GM21529 (cell line): ENCODE measurements around the gene OTUB2.
"Not testable (repeated sequence)": the region's sequence is repeated elsewhere in the genome, so short reads cannot be mapped to it uniquely, and the experiment has no call there.

Experiments
- ATAC-seq: cut with Tn5 transposase; IDR thresholded peaks from one replicate; pipeline ENCODE4 v1.9.1; 2021; ENCODE audit not compliant: unreplicated experiment

Gene OTUB2

GRCh38 chr14:94054401-94054800 lies 28.3 kb downstream of the OTUB2 start:
- no peak for ATAC-seq

- ATAC-seq = no peak
Measured at GRCh38 chr14:94054936-94055335, 28.8 kb downstream of the OTUB2 start.

- ATAC-seq = peak; percentile 92
Measured at GRCh38 chr14:94056579-94057308, 30.6 kb downstream of the OTUB2 start.

GRCh38 chr14:94058128-94058673 lies 32.1 kb downstream of the OTUB2 start:
- ATAC-seq = no peak

- no peak for ATAC-seq
Measured at GRCh38 chr14:94058674-94059138, 32.6 kb downstream of the OTUB2 start.

- ATAC-seq = no peak
Measured at GRCh38 chr14:94059998-94060397, 33.9 kb downstream of the OTUB2 start.

- ATAC-seq = no peak
Measured at GRCh38 chr14:94062344-94062940, 36.3 kb downstream of the OTUB2 start.

GRCh38 chr14:94066089-94066676 lies 40.0 kb downstream of the OTUB2 start:
- ATAC-seq = no peak

- ATAC-seq = not testable (repeated sequence)
Measured at GRCh38 chr14:94072076-94072475, 45.9 kb downstream of the OTUB2 start.

- ATAC-seq = no peak
Measured at GRCh38 chr14:94074534-94074933, 48.4 kb downstream of the OTUB2 start.

- no peak for ATAC-seq
Measured at GRCh38 chr14:94075008-94075407, 48.9 kb downstream of the OTUB2 start.

GRCh38 chr14:94077111-94077821 lies 51.1 kb downstream of the OTUB2 start:
- no peak for ATAC-seq

GRCh38 chr14:94077823-94078222 lies 51.7 kb downstream of the OTUB2 start:
- ATAC-seq = no peak

GRCh38 chr14:94079891-94080620 lies 53.9 kb downstream of the OTUB2 start:
- ATAC-seq = no peak

- peak; percentile 97 for ATAC-seq
Measured at GRCh38 chr14:94080621-94081385, 54.7 kb downstream of the OTUB2 start, which contains the start of the genes DDX24 and IFI27L1. Gene DDX24 (minus strand): TSS chr14:94081202. CDS start chr14:94079742, 1,460 bp downstream. Gene IFI27L1 (plus strand): TSS chr14:94081310. CDS start chr14:94096938, 15,628 bp downstream.

GRCh38 chr14:94081386-94081820 lies 55.3 kb downstream of the OTUB2 start:
- ATAC-seq = peak; percentile 21

GRCh38 chr14:94087891-94088290 lies 61.8 kb downstream of the OTUB2 start:
- ATAC-seq = no peak

- ATAC-seq = no peak
Measured at GRCh38 chr14:94088516-94088915, 62.4 kb downstream of the OTUB2 start.

- no peak for ATAC-seq
Measured at GRCh38 chr14:94089479-94089878, 63.3 kb downstream of the OTUB2 start.

- no peak for ATAC-seq
Measured at GRCh38 chr14:94093418-94093817, 67.3 kb downstream of the OTUB2 start.
